GM12878 (cell line): ENCODE measurements around the gene ANTXR2. TPM values are rescaled to one million over a fixed set of nuclear protein-coding genes. Genes with fewer than 3 reads are reported as not detected.
A peak's percentile ranks its signal among the peaks of the same experiment; 100 is the strongest.

Experiments
- ATAC-seq: fragments of 200-7000 bp; cut with Tn5 transposase; 3 replicates; pipeline ENCODE4 v1.9.1; 2020; ENCODE audit warnings: mild to moderate bottlenecking, moderate library complexity
- BruUV-seq: library from RNA; stranded (reverse); fragments of 400-500 nt; replicated peaks from 2 replicates; lab custom pipeline; 2021; lab: Mats Ljungman, UMichigan
- CTCF ChIA-PET: fragments of 300-600 bp; sonication (Branson Sonifier 250); formaldehyde crosslinking; extraction: SDS; loops from one replicate; lab custom pipeline; 2021; ENCODE audit warnings: inconsistent platforms; lab: Yijun Ruan, JAX
- POLR2A ChIA-PET: fragments of 350-600 bp; formaldehyde crosslinking; extraction: SDS; loops from one replicate; lab custom pipeline; 2021; ENCODE audit warnings: inconsistent platforms; lab: Charles Lee
- RAD21 ChIA-PET: fragments of 300-600 bp; sonication (Branson Sonifier 250); formaldehyde crosslinking; loops from one replicate; lab custom pipeline; 2023; ENCODE audit warnings: antibody characterized with exemption; ENCODE audit not compliant: unreplicated experiment; lab: Charles Lee
- SMC1A ChIA-PET: fragments of 300-600 bp; sonication (Branson Sonifier 250); formaldehyde crosslinking; loops from one replicate; lab custom pipeline; 2023; ENCODE audit not compliant: unreplicated experiment, uncharacterized antibody; lab: Charles Lee
- DNase-seq: peaks from one replicate; pipeline ENCODE4 v3.0.0-alpha.2; 2011; ENCODE audit warnings: low read depth, low spot score
- FAIRE-seq: peaks from 3 replicates; lab custom pipeline; 2011; peaks lifted over from hg19 to GRCh38; lab: Jason Lieb, UNC
- H2AFZ ChIP-seq: 2 replicates; pipeline ENCODE4 v1.6.0; 2011; ENCODE audit warnings: low read depth, low read length, control low read depth; ENCODE audit not compliant: control insufficient read depth
- H3K27ac ChIP-seq: 2 replicates; pipeline ENCODE4 v1.5.1; 2011; ENCODE audit warnings: control low read depth; ENCODE audit not compliant: control insufficient read depth, insufficient read depth
- H3K27me3 ChIP-seq, 2 experiments: replicated peaks in 1 of 2; 2 replicates each; pipeline versions ENCODE4 v1.6.0 to v1.6.1; 2011; ENCODE audit warnings: low read length in 1 of 2; ENCODE audit not compliant: control insufficient read depth in 2 of 2, insufficient read depth in 2 of 2
- H3K36me3 ChIP-seq, 2 experiments: 2 replicates each; pipeline ENCODE4 v1.5.1; 2011; ENCODE audit warnings: low read length in 1 of 2; ENCODE audit not compliant: control insufficient read depth in 2 of 2, insufficient read depth in 2 of 2
- H3K4me1 ChIP-seq: 2 replicates; pipeline ENCODE4 v1.6.1; 2011; ENCODE audit warnings: mild to moderate bottlenecking, low read length, moderate library complexity, mixed read lengths; ENCODE audit not compliant: control insufficient read depth, insufficient read depth
- H3K4me2 ChIP-seq: 2 replicates; pipeline ENCODE4 v1.6.0; 2011; ENCODE audit warnings: control low read depth; ENCODE audit not compliant: control insufficient read depth, insufficient read depth
- H3K4me3 ChIP-seq: fragments of 200-600 bp; sonication (generic); 2 replicates; pipeline ENCODE4 v1.5.1; 2016
- H3K79me2 ChIP-seq: 2 replicates; pipeline ENCODE4 v1.6.0; 2011; ENCODE audit warnings: low read length; ENCODE audit not compliant: control insufficient read depth, insufficient read depth
- H3K9ac ChIP-seq: 2 replicates; pipeline ENCODE4 v1.8.0; 2011; ENCODE audit warnings: low read length, control low read depth, mixed read lengths; ENCODE audit not compliant: control insufficient read depth, insufficient read depth
- H3K9me3 ChIP-seq: replicated peaks from 3 replicates; pipeline ENCODE4 v1.5.1; 2011; ENCODE audit warnings: mild to moderate bottlenecking, low read length; ENCODE audit not compliant: control insufficient read depth, insufficient read depth
- H4K20me1 ChIP-seq: 2 replicates; pipeline ENCODE4 v1.6.0; 2011; ENCODE audit not compliant: control insufficient read depth, insufficient read depth
- BHLHE40 ChIP-seq, 2 experiments: fragments of 450-650 bp in 1 of 2; IDR thresholded peaks; 2 replicates each; pipeline ENCODE4 v1.6.1; 2011 to 2017; ENCODE audit warnings: low read depth in 2 of 2, borderline replicate concordance in 1 of 2, improper control_type of control experiment in 1 of 2, low read length in 1 of 2, mild to moderate bottlenecking in 1 of 2
- BMI1 ChIP-seq: fragments of 450-650 bp; IDR thresholded peaks from 2 replicates; pipeline ENCODE4 v1.6.1; 2016; ENCODE audit warnings: mild to moderate bottlenecking, moderate library complexity, borderline replicate concordance
- E4F1 ChIP-seq: fragments of 450-650 bp; IDR thresholded peaks from 2 replicates; pipeline ENCODE4 v1.6.1; 2018; ENCODE audit warnings: borderline replicate concordance, mild to moderate bottlenecking; ENCODE audit not compliant: partially characterized antibody
- HDAC6 ChIP-seq: fragments of 200-600 bp; sonication (generic); IDR thresholded peaks from one replicate; pipeline ENCODE4 v1.8.0; 2017; ENCODE audit warnings: antibody characterized with exemption; ENCODE audit not compliant: unreplicated experiment
- IRF4 ChIP-seq: IDR thresholded peaks from 2 replicates; pipeline ENCODE4 v1.6.1; 2011; ENCODE audit warnings: low read depth, low read length
- JUNB ChIP-seq: IDR thresholded peaks from 2 replicates; pipeline ENCODE4 v1.6.1; 2016; ENCODE audit warnings: antibody characterized with exemption, mild to moderate bottlenecking
- KDM1A ChIP-seq: fragments of 200-600 bp; sonication (generic); IDR thresholded peaks from 2 replicates; pipeline ENCODE4 v1.6.1; 2016; ENCODE audit warnings: borderline replicate concordance
- NBN ChIP-seq: fragments of 450-650 bp; IDR thresholded peaks from 2 replicates; pipeline ENCODE4 v1.6.1; 2016
- NR2F1 ChIP-seq: fragments of 450-650 bp; conservative IDR thresholded peaks from 2 replicates; pipeline ENCODE4 v1.6.1; 2017; ENCODE audit warnings: mild to moderate bottlenecking
- PML ChIP-seq: IDR thresholded peaks from 2 replicates; pipeline ENCODE4 v1.6.1; 2012; ENCODE audit warnings: low read length, inconsistent platforms
- RBBP5 ChIP-seq: fragments of 200-600 bp; sonication (generic); conservative IDR thresholded peaks from 2 replicates; pipeline ENCODE4 v1.6.1; 2016
- RELA ChIP-seq: fragments of 450-650 bp; IDR thresholded peaks from 2 replicates; pipeline ENCODE4 v1.8.0; 2014; ENCODE audit warnings: borderline replicate concordance; ENCODE audit not compliant: partially characterized antibody
- SP1 ChIP-seq: IDR thresholded peaks from one replicate; pipeline ENCODE4 v1.6.1; 2011; ENCODE audit warnings: low read depth, low read length
- SPI1 ChIP-seq: IDR thresholded peaks from 2 replicates; pipeline ENCODE4 v1.6.1; 2011; ENCODE audit warnings: low read depth, mild to moderate bottlenecking, low read length, moderate library complexity, borderline replicate concordance; ENCODE audit not compliant: insufficient read depth
- TARDBP ChIP-seq: IDR thresholded peaks from 2 replicates; pipeline ENCODE4 v1.6.1; 2016; ENCODE audit warnings: borderline replicate concordance
- TBL1XR1 ChIP-seq: IDR thresholded peaks from 2 replicates; pipeline ENCODE4 v1.6.1; 2012; ENCODE audit warnings: low read depth, low read length, improper control_type of control experiment
- WGBS: methylation state at CpG from one replicate; pipeline ENCODE4 v1.1.6; 2016; ENCODE audit warnings: low lambda C conversion rate; ENCODE audit not compliant: insufficient replicate concordance, insufficient coverage; ENCODE audit errors: missing lambda C conversion rate; 5-methylcytosine and 5-hydroxymethylcytosine counted together
- in situ Hi-C: fragments of 300-500 bp; cut with MboI; formaldehyde crosslinking; loops from 9 replicates; pipeline ENCODE4 v1.14.3; 2018; ENCODE audit warnings: mixed read lengths
- intact Hi-C: fragments of 100-400 bp; cut with micrococcal nuclease; formaldehyde crosslinking; loops from one replicate; pipeline ENCODE4 v1.14.2; 2022; ENCODE audit not compliant: unreplicated experiment
- polyA plus RNA-seq, 11 experiments: library from polyadenylated mRNA; depleted of rRNA in 4 of 11; unstranded in 6 of 11; stranded (reverse) in 5 of 11; fragments of >200 nt; fragmentation: Nextera tagmentation in 4 of 11; fragmentation: Illumina TruSeq in 1 of 11; extraction: Ambion mirVana in 4 of 11; extraction: Trizol in 1 of 11; gene quantifications; 1 replicate in 1 of 11; 2 replicates in 10 of 11; pipeline versions ENCODE4 v1.2.1 to v1.2.3, GENCODE V29; 2011 to 2016; ENCODE audit warnings: inconsistent platforms in 2 of 11, missing spikeins in 2 of 11, low read depth in 1 of 11
- total RNA-seq, 4 experiments: library from RNA; depleted of rRNA in 3 of 4; stranded (reverse); fragments of >200 nt in 3 of 4; fragmentation: Illumina TruSeq in 1 of 4; extraction: Trizol in 1 of 4; gene quantifications; 2 replicates each; pipeline versions ENCODE4 v1.2.1 to v1.2.3, GENCODE V29; 2013 to 2021
- TF ChIP-seq, protein P1 (sequence below): fragments of 450-650 bp; IDR thresholded peaks from 2 replicates; pipeline ENCODE4 v1.6.1; 2017; ENCODE audit warnings: borderline replicate concordance
- TF ChIP-seq, protein P2 (sequence below): fragments of 450-650 bp; IDR thresholded peaks from 2 replicates; pipeline ENCODE4 v1.6.1; 2017; ENCODE audit warnings: mild to moderate bottlenecking

The ANTXR2 gene
- total and polyA plus RNA-seq, 10 of the 15 experiments (the other 5 are each of a cell fraction or from before 2014, with no cell fraction given) = 1.4 to 8.9 (median 5.7) TPM

GRCh38 chr4:80060804-80061203 lies 12.2 kb downstream of the ANTXR2 start (continued):
- no peak for TF ChIP-seq KDM1A

- FAIRE-seq = peak; percentile 86
- no peak overlapping the region; the same call in 1 of the 2 replicates for H2AFZ ChIP-seq
- no peak overlapping the region for H3K9ac ChIP-seq
- peak overlapping the region; percentile 42; the same call in 1 of the 2 replicates for H3K4me3 ChIP-seq
- H3K4me2 ChIP-seq = 0 out of 2 replicates have a peak overlapping the region, but pooled peaks have one; percentile 57
- H3K79me2 ChIP-seq = no peaks in the 10 kb centered on the region; the same call in 1 of the 2 replicates
- in situ Hi-C loops = loop anchor here (25.0 kb wide), 1 partner anchor 1296 kb away; no protein-coding TSS in a partner anchor
- H3K27me3 ChIP-seq = no peaks in the 10 kb centered on the region
- ATAC-seq = peak; percentile 98
- POLR2A ChIA-PET = interaction anchor here (1.2 kb wide), 1 partner anchor 15 kb away, joined by 4 read pairs; no protein-coding TSS in a partner anchor
- intact Hi-C loops = loop anchor here (2.0 to 5.0 kb wide), 2 partner anchors 14 to 114 kb away; partner anchors contain the start of gene ANTXR2
- SMC1A ChIA-PET = interaction anchor here (0.8 to 2.1 kb wide), 5 partner anchors 11 to 122 kb away, joined by 3 to 21 read pairs (median 4); partner anchors contain the start of gene ANTXR2
- 0% methylated on average over 2 of the region's 2 CpGs for WGBS
- peak; percentile 89 for DNase-seq
- H3K9me3 ChIP-seq = no peaks in the 10 kb centered on the region
- CTCF ChIA-PET = interaction anchor here (0.6 to 1.8 kb wide), 4 partner anchors 24 to 831 kb away, joined by 3 to 12 read pairs (median 3); no protein-coding TSS in a partner anchor
- BruUV-seq = no TSS peak
- peak overlapping the region; percentile 54 for H3K27ac ChIP-seq
- 0 out of 4 replicates have a peak, but pooled peaks cover 0 to 2% of the 10 kb centered on the region in 2 experiments for H3K36me3 ChIP-seq
- H3K4me1 ChIP-seq = peaks cover 13% of the 10 kb centered on the region
- no peaks in the 10 kb centered on the region for H4K20me1 ChIP-seq
- RAD21 ChIA-PET = interaction anchor here (0.6 to 2.0 kb wide), 8 partner anchors 12 to 145 kb away, joined by 3 to 6 read pairs (median 3); no protein-coding TSS in a partner anchor
- TF ChIP-seq, protein P1, sequence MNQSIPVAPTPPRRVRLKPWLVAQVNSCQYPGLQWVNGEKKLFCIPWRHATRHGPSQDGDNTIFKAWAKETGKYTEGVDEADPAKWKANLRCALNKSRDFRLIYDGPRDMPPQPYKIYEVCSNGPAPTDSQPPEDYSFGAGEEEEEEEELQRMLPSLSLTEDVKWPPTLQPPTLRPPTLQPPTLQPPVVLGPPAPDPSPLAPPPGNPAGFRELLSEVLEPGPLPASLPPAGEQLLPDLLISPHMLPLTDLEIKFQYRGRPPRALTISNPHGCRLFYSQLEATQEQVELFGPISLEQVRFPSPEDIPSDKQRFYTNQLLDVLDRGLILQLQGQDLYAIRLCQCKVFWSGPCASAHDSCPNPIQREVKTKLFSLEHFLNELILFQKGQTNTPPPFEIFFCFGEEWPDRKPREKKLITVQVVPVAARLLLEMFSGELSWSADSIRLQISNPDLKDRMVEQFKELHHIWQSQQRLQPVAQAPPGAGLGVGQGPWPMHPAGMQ = no peak
- TF ChIP-seq HDAC6 (no peak), JUNB (peak; percentile 82), NBN (peak; percentile 76), E4F1 (no peak), RELA (peak; percentile 56), TBL1XR1 (0 out of 2 replicates have a peak, but pooled peaks have one; percentile 12), BHLHE40 (IDR thresholded peaks at IDR 0.05; ENCODE audit: borderline replicate concordance in 1 of 2, low read depth in 2 of 2, low read length in 1 of 2) (0 out of 4 replicates have a peak, but pooled peaks of 1 of the 2 experiments have one; percentile 37), BMI1 (peak; percentile 92), NR2F1 (no peak), SPI1 (peak; percentile 90), IRF4 (peak; percentile 79), TARDBP (no peak), PML (0 out of 2 replicates have a peak, but pooled peaks have one; percentile 60), SP1 (peak; percentile 63), RBBP5 (no peak)
- TF ChIP-seq, protein P2, sequence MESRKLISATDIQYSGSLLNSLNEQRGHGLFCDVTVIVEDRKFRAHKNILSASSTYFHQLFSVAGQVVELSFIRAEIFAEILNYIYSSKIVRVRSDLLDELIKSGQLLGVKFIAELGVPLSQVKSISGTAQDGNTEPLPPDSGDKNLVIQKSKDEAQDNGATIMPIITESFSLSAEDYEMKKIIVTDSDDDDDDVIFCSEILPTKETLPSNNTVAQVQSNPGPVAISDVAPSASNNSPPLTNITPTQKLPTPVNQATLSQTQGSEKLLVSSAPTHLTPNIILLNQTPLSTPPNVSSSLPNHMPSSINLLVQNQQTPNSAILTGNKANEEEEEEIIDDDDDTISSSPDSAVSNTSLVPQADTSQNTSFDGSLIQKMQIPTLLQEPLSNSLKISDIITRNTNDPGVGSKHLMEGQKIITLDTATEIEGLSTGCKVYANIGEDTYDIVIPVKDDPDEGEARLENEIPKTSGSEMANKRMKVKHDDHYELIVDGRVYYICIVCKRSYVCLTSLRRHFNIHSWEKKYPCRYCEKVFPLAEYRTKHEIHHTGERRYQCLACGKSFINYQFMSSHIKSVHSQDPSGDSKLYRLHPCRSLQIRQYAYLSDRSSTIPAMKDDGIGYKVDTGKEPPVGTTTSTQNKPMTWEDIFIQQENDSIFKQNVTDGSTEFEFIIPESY = no peak
These were observed 14.3 kb downstream of the ANTXR2 start for GRCh38 chr4:80058740-80059139.
